Coronary artery (tissue), 2 donors: ENCODE measurements around the gene MINK1.
"Not testable (repeated sequence)": the region's sequence is repeated elsewhere in the genome, so short reads cannot be mapped to it uniquely, and the experiment has no call there.

ENCODE experiments used
- DNase-seq: peaks from one replicate; pipeline ENCODE4 v3.0.0-alpha.2; 2017; ENCODE audit warnings: low spot score
- H3K27ac ChIP-seq, 2 donors: fragments of 200-600 bp; sonication (generic); one replicate each; pipeline ENCODE4 v1.5.1; 2016 to 2019
- H3K4me3 ChIP-seq: fragments of 200-600 bp; sonication (generic); 2 replicates; pipeline ENCODE4 v1.5.1; 2016; ENCODE audit warnings: mild to moderate bottlenecking, moderate library complexity
- TF ChIP-seq, protein P1 (sequence below): fragments of 200-600 bp; sonication (generic); IDR thresholded peaks from one replicate; pipeline ENCODE4 v1.5.1; 2019; ENCODE audit warnings: antibody characterized with exemption

Gene MINK1

DNA sequence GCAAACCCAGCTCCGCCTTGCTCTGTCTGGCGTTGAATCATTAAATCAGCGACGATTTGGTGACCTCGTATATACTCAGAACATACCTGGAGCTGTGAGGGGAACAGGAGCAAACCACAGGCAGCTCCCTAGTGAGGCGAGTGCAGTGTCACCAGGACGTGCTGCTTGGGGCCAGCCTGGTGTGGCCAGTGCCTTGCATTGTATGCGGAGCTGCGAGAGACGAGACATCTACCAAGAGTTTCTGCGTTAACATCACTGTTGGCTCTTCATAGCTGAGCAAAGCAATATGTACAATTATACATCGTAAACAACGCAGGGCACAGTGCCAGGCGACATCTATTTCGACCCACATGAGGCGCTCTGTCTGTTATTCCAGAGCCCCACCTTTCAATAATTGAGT is 27.9 kb downstream of the MINK1 start:
- no peak overlapping the region for H3K27ac ChIP-seq
- no peak overlapping the region for H3K4me3 ChIP-seq
- TF ChIP-seq, protein P1, sequence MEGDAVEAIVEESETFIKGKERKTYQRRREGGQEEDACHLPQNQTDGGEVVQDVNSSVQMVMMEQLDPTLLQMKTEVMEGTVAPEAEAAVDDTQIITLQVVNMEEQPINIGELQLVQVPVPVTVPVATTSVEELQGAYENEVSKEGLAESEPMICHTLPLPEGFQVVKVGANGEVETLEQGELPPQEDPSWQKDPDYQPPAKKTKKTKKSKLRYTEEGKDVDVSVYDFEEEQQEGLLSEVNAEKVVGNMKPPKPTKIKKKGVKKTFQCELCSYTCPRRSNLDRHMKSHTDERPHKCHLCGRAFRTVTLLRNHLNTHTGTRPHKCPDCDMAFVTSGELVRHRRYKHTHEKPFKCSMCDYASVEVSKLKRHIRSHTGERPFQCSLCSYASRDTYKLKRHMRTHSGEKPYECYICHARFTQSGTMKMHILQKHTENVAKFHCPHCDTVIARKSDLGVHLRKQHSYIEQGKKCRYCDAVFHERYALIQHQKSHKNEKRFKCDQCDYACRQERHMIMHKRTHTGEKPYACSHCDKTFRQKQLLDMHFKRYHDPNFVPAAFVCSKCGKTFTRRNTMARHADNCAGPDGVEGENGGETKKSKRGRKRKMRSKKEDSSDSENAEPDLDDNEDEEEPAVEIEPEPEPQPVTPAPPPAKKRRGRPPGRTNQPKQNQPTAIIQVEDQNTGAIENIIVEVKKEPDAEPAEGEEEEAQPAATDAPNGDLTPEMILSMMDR, result no peak
- DNase-seq, result no peak

DNA sequence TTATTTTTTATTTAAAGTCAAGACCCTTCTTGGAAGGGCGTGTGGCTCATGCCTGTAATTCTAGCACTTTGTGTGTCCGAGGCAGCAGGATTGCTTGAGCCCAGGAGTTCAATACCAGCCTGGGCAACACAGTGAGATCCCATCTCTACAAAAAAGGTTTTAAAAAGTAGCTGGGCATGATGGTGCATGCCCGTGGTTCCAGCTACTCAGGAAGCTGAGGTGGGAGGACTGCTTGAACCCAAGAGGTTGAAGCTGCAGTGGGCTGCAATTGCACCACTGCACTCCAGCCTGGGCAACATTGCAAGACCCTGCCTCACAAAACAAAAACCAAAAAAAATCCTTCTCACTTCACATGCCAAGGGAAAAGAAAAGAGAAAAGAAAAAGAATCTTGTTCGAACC is 29.6 kb downstream of the MINK1 start:
- DNase-seq, result no peak
- Histone ChIP-seq H3K27ac (no peak overlapping the region), H3K4me3 (no peak overlapping the region)
- TF ChIP-seq, protein P1, result no peak

DNA sequence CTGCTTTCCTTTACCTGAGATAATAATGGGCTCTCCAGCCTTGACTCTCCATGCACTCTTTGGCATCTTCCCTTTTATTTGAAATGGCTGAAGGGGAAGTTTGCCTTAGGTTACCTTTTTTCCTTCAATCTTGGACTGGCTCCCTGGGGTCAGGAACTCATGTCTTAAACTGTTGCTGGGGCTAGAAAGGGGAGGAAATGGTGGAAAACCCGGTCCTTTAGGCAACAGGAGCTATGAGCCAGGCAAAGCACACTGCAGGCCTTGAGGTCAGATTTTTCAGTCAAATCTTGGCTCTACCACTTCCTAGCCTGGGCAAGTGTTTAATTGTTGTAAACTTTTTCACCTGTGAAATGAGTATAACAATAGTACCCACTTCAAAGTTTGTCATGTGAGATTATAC is 30.2 kb downstream of the MINK1 start:
- TF ChIP-seq, protein P1, result no peak
- Histone ChIP-seq H3K27ac (no peak overlapping the region), H3K4me3 (no peak overlapping the region)
- no peak for DNase-seq

DNA sequence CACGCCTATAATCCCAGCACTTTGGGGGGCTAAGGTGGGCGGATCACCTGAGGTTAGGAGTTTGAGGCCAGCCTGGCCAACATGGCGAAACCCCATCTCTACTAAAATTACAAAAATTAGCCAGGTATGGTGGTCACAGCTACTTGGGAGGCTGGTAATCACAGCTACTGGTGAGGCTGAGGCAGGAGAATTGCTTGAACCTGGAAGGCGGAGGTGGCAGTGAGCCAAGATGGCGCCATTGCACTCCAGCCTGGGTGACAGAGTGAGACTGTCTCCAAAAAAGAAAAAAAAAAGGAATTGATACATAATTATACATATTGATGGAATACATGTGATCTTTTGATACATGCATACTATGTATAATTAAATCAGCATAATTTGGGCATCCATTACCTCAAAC is 34.4 kb downstream of the MINK1 start:
- not testable (repeated sequence) for DNase-seq, H3K27ac ChIP-seq

DNA sequence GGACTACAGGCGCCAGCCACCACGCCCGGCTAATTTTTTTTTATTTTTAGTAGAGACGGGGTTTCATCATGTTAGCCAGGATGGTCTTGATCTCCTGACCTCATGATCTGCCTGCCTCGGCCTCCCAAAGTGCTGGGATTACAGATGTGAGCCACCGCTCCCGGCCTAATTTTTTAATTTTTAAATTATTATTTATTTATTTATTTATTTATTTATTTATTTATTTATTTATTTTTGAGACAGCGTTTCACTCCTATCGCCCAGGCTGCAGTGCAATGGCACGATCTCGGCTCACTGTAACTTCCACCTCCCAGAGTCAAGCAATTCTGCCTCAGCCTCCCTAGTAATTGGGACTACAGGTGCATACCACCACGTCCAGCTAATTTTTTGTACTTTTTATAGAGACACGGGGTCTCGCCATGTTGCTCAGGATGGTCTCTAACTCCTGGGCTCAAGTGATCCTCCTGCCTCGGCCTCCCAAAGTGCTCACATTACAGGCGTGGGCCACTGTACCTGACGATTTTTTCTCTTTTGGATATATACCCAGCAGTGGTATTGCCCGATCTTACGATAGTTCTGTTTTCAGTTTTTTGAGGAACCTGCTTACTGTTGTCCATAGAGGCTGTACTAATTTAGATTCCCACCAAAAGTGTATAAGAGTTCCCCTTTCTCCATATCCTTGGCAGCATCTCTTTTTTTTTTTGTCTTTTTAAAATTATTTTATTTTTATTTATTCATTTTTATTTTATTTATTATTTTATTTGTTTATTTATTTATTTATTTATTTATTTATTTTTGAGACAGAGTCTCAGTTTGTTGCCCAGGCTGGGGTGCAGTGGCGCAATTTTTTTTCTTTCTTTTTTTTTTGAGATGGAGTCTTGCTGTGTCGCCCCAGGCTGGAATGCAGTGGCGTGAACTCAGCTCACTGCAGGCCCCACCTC is 36.2 kb downstream of the MINK1 start:
- H3K27ac ChIP-seq, DNase-seq, H3K4me3 ChIP-seq: not testable (repeated sequence)

More for the DNA sequence above, 34.4 kb downstream of the MINK1 start:
- H3K4me3 ChIP-seq, result not testable (repeated sequence)

DNA sequence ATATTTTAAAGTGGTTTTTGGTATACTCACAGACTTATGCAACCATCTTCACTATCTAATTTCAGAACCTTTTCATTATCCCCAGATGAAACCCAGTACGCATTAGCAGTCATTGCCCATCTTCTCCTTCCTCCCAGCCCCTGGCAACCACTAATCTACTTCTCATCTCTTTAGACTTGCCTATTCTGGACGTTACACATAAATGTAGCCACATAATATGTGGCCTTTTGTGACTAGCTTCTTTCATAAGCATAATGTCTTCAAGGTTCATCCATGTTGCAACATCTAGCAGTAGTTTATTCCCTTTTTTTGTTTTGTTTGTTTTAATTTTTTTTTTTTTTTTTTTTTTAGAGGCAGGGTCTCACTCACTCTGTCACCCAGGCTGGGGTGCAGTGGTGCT is 37.7 kb downstream of the MINK1 start:
- DNase-seq, result no peak
- TF ChIP-seq, protein P1, result no peak
- Histone ChIP-seq H3K27ac (no peak overlapping the region), H3K4me3 (no peak overlapping the region)

DNA sequence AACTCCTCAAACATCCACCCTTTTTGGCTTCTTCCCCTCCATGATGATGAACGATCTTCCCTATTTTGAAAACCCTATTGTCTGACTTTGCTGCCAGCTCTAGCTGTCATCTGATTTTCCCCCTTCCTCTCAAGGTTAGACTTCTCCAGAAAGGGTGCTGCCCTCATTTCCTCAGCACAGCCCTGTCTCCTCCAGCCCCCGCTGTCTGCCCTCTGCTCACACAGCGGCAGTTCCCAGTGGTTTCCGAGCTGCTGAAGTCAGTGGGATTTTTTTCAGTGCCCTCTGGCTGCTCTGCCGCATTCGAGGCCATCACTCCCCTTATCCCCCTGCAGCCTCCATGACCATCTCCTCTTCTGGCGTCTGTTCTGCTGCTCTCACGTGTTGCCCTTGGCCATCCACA is 39.6 kb downstream of the MINK1 start:
- DNase-seq, result no peak
- TF ChIP-seq, protein P1, result no peak
- Histone ChIP-seq H3K4me3 (no peak overlapping the region), H3K27ac (no peak overlapping the region)

DNA sequence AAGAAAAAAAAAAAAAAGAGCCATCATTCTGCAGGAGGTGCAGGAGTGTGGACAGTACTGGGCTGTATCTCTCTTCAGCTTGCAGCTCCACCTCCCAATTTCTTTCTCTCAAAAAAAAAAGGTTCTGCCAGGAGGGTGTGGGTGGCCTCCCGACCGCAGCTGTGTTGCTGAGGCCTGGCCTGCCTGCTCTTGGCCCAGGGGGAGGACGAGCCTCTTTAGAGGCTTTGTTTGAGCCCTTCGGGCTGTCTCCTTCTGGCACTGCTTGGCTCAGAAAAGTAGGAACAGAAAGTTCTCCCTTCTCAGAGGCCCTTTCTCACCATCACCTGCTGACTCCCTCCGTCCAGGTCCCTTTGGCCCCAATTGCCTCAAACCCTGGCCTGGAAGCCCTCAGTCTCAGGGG is 43.9 kb downstream of the MINK1 start:
- no peak for DNase-seq
- TF ChIP-seq, protein P1, result no peak
- Histone ChIP-seq H3K4me3 (no peak overlapping the region), H3K27ac (no peak overlapping the region)
